Neutrophil (primary cell): Measurements from ENCODE around the gene USO1.

ENCODE experiments used
- H3K27ac ChIP-seq: fragments of 200-600 bp; sonication (generic); 2 replicates; pipeline ENCODE4 v1.5.1; 2016; ENCODE audit warnings: mild to moderate bottlenecking, moderate library complexity
- H3K27me3 ChIP-seq: fragments of 200-600 bp; sonication (generic); 2 replicates; pipeline ENCODE4 v1.6.0; 2016; ENCODE audit warnings: mild to moderate bottlenecking
- H3K36me3 ChIP-seq: fragments of 200-600 bp; sonication (generic); 2 replicates; pipeline ENCODE4 v1.5.1; 2017
- H3K4me1 ChIP-seq, 2 experiments: fragments of 200-600 bp in 1 of 2; sonication (generic) in 1 of 2; 1 replicate in 1 of 2; 2 replicates in 1 of 2; pipeline versions ENCODE4 v1.5.1 to v1.6.1; 2013 to 2016; ENCODE audit warnings: low read depth in 1 of 2, low read length in 1 of 2, mild to moderate bottlenecking in 1 of 2, moderate library complexity in 1 of 2; ENCODE audit not compliant: control insufficient read depth in 1 of 2, insufficient read depth in 1 of 2
- H3K4me3 ChIP-seq, 2 experiments: fragments of 200-600 bp in 1 of 2; sonication (generic) in 1 of 2; 1 replicate in 1 of 2; 2 replicates in 1 of 2; pipeline ENCODE4 v1.5.1; 2013 to 2016; ENCODE audit warnings: low read depth in 1 of 2, low read length in 1 of 2, mild to moderate bottlenecking in 1 of 2, moderate library complexity in 1 of 2
- H3K9me3 ChIP-seq: fragments of 200-600 bp; sonication (generic); 2 replicates; pipeline ENCODE4 v1.5.1; 2016
- TF ChIP-seq, protein P1 (sequence below): fragments of 200-600 bp; sonication (generic); IDR thresholded peaks from 2 replicates; pipeline ENCODE4 v1.5.1; 2016; ENCODE audit warnings: antibody characterized with exemption

The USO1 gene

DNA sequence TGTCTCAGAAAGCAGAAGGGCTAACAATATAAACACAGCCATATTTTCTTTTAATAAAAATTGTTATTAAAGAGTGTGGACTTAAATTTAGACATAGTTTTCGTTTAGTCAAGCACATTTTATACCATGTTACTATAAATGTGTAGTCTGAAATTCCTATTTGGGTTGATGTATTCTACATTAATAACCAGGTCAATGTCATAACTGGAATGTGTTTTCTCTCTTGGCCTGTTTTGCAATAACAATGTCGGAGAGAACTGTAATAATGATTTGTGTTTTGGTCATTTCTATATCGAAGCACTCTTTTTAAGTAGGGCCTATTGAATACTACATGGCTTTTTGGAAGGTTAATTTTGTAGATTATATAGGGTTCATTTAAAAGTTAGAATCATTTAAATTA lies 5.5 kb downstream of the USO1 start:
- Histone ChIP-seq H3K4me3 (no peak overlapping the region), H3K9me3 (no peaks in the 10 kb centered on the region), H3K27ac (no peak overlapping the region), H3K4me1 (peaks cover 9 to 10% of the 10 kb centered on the region in 2 experiments), H3K36me3 (no peaks in the 10 kb centered on the region), H3K27me3 (no peaks in the 10 kb centered on the region)
- TF ChIP-seq, protein P1, sequence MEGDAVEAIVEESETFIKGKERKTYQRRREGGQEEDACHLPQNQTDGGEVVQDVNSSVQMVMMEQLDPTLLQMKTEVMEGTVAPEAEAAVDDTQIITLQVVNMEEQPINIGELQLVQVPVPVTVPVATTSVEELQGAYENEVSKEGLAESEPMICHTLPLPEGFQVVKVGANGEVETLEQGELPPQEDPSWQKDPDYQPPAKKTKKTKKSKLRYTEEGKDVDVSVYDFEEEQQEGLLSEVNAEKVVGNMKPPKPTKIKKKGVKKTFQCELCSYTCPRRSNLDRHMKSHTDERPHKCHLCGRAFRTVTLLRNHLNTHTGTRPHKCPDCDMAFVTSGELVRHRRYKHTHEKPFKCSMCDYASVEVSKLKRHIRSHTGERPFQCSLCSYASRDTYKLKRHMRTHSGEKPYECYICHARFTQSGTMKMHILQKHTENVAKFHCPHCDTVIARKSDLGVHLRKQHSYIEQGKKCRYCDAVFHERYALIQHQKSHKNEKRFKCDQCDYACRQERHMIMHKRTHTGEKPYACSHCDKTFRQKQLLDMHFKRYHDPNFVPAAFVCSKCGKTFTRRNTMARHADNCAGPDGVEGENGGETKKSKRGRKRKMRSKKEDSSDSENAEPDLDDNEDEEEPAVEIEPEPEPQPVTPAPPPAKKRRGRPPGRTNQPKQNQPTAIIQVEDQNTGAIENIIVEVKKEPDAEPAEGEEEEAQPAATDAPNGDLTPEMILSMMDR, result no peak

DNA sequence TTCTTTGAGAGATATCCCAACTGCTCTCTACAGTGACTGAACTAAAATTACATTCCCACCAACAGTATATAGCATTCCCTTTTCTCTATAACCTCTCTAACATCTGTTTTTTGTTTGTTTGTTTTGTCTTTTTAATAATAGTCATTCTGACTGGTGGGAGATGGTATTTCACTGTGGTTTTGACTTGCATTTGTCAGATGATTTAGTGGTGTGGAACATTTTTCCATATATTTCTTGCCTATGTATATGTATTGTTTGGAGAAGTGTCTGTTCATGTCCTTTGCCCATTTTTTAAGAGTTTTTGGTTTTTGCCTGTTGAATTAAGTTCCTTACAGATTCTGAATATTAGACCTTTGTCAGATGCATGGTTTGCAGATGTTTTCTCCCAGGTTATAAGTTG lies 9.0 kb downstream of the USO1 start:
- Histone ChIP-seq H3K4me3 (no peak overlapping the region), H3K27ac (no peak overlapping the region), H3K9me3 (no peaks in the 10 kb centered on the region), H3K4me1 (no peaks in the 10 kb centered on the region), H3K36me3 (no peaks in the 10 kb centered on the region), H3K27me3 (no peaks in the 10 kb centered on the region)
- TF ChIP-seq, protein P1, result no peak

DNA sequence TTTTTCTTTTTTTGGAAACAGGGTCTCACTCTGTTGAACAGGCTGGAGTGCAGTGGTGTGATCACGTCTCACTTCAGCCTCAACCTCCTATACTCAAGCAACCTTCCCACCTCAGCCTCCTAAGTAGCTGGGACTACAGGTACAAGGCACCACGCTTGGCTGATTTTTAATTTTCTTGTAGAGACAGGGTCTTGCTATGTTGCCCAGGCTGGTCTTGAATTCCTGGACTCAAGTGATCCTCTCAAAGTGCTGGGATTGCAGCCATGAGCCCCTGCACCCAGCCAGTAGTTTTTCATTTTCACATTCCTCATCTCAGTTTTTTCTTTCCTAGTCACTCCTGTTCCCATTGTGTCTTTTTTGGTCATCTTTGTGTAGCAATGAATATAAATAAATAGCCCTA lies 11.1 kb downstream of the USO1 start:
- Histone ChIP-seq H3K4me3 (no peak overlapping the region), H3K4me1 (no peaks in the 10 kb centered on the region), H3K27ac (no peak overlapping the region), H3K9me3 (no peaks in the 10 kb centered on the region), H3K27me3 (no peaks in the 10 kb centered on the region), H3K36me3 (no peaks in the 10 kb centered on the region)
- TF ChIP-seq, protein P1, result no peak

DNA sequence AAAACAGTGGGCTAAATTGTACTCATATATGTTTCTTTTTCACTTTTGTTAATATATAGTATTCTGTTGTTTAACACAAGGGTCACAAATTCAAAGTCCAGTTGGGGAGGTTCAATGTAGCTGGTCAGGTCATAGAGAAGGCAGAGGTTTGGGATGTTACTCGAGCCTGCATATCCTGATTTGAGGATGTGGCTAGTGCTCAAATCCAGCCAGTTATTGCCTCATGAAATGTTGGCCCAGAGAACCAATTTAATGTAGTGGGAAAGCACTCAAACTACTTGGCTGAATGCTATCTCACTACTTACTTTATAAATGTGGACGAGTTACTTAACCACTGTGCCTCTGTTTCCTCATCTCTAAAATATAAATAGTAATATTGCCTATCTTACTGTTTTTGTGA lies 12.5 kb downstream of the USO1 start:
- H3K36me3 ChIP-seq, result no peaks in the 10 kb centered on the region

DNA sequence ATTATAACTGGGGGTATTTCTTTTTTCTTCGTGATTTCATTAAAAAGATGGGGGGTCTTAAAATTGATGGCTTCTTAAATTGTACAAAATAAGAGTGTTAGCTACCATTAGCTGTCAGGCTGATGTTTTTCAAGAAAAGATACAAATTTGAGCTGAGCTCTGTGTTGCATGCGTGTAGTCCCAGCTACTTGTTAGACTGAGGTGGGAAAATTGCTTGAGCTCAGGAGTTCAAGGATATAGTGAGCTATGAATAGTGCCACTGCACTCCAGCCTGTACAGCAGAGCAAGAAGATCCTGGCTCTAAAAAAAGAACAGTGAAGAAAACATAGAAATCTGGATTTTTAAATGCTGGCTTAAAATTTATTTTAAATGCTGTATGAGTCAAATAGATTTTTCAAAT lies 13.0 kb downstream of the USO1 start:
- TF ChIP-seq, protein P1, result no peak
- H3K4me1 ChIP-seq, result no peaks in the 10 kb centered on the region
- no peak overlapping the region for H3K27ac ChIP-seq
- no peaks in the 10 kb centered on the region for H3K9me3 ChIP-seq
- no peak overlapping the region for H3K4me3 ChIP-seq
- H3K27me3 ChIP-seq, result no peaks in the 10 kb centered on the region
- H3K36me3 ChIP-seq, result peaks cover 4% of the 10 kb centered on the region

More for the DNA sequence above, 12.5 kb downstream of the USO1 start:
- no peaks in the 10 kb centered on the region for H3K9me3 ChIP-seq
- no peak overlapping the region for H3K27ac ChIP-seq
- TF ChIP-seq, protein P1, result no peak
- no peak overlapping the region for H3K4me3 ChIP-seq
- no peaks in the 10 kb centered on the region for H3K27me3 ChIP-seq
- no peaks in the 10 kb centered on the region for H3K4me1 ChIP-seq

DNA sequence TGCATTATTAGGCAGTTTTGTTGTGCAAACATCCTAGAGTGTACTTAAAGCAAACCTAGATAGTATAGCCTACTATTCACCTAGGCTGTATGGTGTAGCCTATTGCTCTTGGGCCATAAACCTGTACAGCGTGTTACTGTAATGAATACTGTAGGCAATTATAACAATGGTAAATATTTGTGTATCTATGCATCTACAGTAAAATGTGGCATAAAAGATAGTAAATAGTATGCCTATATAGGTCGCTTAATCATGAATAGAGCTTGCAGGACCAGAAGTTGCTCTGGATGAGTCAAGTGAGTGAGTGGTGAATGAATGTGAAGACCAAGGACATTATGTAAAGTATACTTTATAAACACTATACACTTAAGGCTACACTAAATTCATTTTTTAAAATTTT lies 16.6 kb downstream of the USO1 start:
- no peaks in the 10 kb centered on the region for H3K9me3 ChIP-seq
- TF ChIP-seq, protein P1, result no peak
- no peaks in the 10 kb centered on the region for H3K27me3 ChIP-seq
- peaks cover 0 to 8% of the 10 kb centered on the region in 2 experiments for H3K4me1 ChIP-seq
- H3K36me3 ChIP-seq, result peaks cover 4% of the 10 kb centered on the region
- no peak overlapping the region for H3K27ac ChIP-seq
- H3K4me3 ChIP-seq, result no peak overlapping the region
